ENCODE results near the gene ELOB. TPM values are rescaled to one million over a fixed set of nuclear protein-coding genes. Genes with fewer than 3 reads are reported as not detected.

The ELOB gene
- total RNA-seq, 1 experiment from 2014 or later, result 289 TPM

GRCh38 chr16:2785101-2785991 lies 8.3 kb upstream of the ELOB start:
- Histone ChIP-seq H3K9ac (ENCODE audit: low read length) (no peak overlapping the region), H3K27me3 (ENCODE audit: low read length) (no peaks in the 10 kb centered on the region), H3K27ac (ENCODE audit: low read length) (no peak overlapping the region), H3K9me2 (replicated peaks; ENCODE audit: low read length) (no peaks in the 10 kb centered on the region), H3K4me1 (ENCODE audit: insufficient read depth, low read length) (no peaks in the 10 kb centered on the region), H3K36me3 (ENCODE audit: low read depth, low read length) (no peaks in the 10 kb centered on the region), H4K20me1 (ENCODE audit: low read length) (no peaks in the 10 kb centered on the region), H3F3A (ENCODE audit: low read length, unreplicated experiment) (no peaks in the 10 kb centered on the region), H3K9me3 (ENCODE audit: low read length) (no peaks in the 10 kb centered on the region), H3K4me2 (ENCODE audit: low read length) (peak overlapping the region; percentile 62), H2AFZ (ENCODE audit: low read length) (peak overlapping the region; percentile 45; the same call in 1 of the 2 replicates), H3K4me3 (ENCODE audit: low read length) (peak overlapping the region; percentile 46), H3K79me2 (ENCODE audit: low read length) (no peaks in the 10 kb centered on the region)
- POLR2A ChIA-PET (ENCODE audit: unreplicated experiment), result no interaction called here
- intact Hi-C loops (cut with micrococcal nuclease), result no loop called here
- DNase-seq (no peak), ATAC-seq (peak; percentile 39)
- BruUV-seq (replicated peaks), result no TSS peak
- CTCF ChIA-PET, result no interaction called here
- TF ChIP-seq, protein P1, sequence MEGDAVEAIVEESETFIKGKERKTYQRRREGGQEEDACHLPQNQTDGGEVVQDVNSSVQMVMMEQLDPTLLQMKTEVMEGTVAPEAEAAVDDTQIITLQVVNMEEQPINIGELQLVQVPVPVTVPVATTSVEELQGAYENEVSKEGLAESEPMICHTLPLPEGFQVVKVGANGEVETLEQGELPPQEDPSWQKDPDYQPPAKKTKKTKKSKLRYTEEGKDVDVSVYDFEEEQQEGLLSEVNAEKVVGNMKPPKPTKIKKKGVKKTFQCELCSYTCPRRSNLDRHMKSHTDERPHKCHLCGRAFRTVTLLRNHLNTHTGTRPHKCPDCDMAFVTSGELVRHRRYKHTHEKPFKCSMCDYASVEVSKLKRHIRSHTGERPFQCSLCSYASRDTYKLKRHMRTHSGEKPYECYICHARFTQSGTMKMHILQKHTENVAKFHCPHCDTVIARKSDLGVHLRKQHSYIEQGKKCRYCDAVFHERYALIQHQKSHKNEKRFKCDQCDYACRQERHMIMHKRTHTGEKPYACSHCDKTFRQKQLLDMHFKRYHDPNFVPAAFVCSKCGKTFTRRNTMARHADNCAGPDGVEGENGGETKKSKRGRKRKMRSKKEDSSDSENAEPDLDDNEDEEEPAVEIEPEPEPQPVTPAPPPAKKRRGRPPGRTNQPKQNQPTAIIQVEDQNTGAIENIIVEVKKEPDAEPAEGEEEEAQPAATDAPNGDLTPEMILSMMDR (conservative IDR thresholded peaks at IDR 0.05; ENCODE audit: low read depth, low read length), result peak; percentile 29; the same call in 1 of the 2 replicates
- TF ChIP-seq EZH2phosphoT487 (IDR thresholded peaks at IDR 0.05; ENCODE audit: borderline replicate concordance, low read length) (no peak), EZH2 (IDR thresholded peaks at IDR 0.05; ENCODE audit: low read length, unreplicated experiment) (no peak)

GRCh38 chr16:2784358-2785100 lies 7.4 kb upstream of the ELOB start:
- ATAC-seq (no peak), DNase-seq (no peak)
- intact Hi-C loops (cut with micrococcal nuclease), result no loop called here
- Histone ChIP-seq H3K36me3 (ENCODE audit: low read depth, low read length) (no peaks in the 10 kb centered on the region), H3K79me2 (ENCODE audit: low read length) (no peaks in the 10 kb centered on the region), H3K27me3 (ENCODE audit: low read length) (no peaks in the 10 kb centered on the region), H3K9me2 (replicated peaks; ENCODE audit: low read length) (no peaks in the 10 kb centered on the region), H3K4me2 (ENCODE audit: low read length) (peak overlapping the region; percentile 62), H3K4me3 (ENCODE audit: low read length) (no peak overlapping the region), H3K9me3 (ENCODE audit: low read length) (no peaks in the 10 kb centered on the region), H3K27ac (ENCODE audit: low read length) (no peak overlapping the region), H4K20me1 (ENCODE audit: low read length) (no peaks in the 10 kb centered on the region), H2AFZ (ENCODE audit: low read length) (0 out of 2 replicates have a peak overlapping the region, but pooled peaks have one; percentile 45), H3F3A (ENCODE audit: low read length, unreplicated experiment) (no peaks in the 10 kb centered on the region), H3K4me1 (ENCODE audit: insufficient read depth, low read length) (no peaks in the 10 kb centered on the region), H3K9ac (ENCODE audit: low read length) (no peak overlapping the region)
- TF ChIP-seq EZH2phosphoT487 (IDR thresholded peaks at IDR 0.05; ENCODE audit: borderline replicate concordance, low read length) (no peak), EZH2 (IDR thresholded peaks at IDR 0.05; ENCODE audit: low read length, unreplicated experiment) (no peak)
- TF ChIP-seq, protein P1 (conservative IDR thresholded peaks at IDR 0.05; ENCODE audit: low read depth, low read length), result no peak
- ChIA-PET CTCF (no interaction called here), POLR2A (ENCODE audit: unreplicated experiment) (no interaction called here)
- BruUV-seq (replicated peaks), result no TSS peak
